Activated T-cell treated with anti-CD3 and anti-CD28 coated beads, Interleukin-2, amount 50 U/mL, for 48 hours (primary cell): ENCODE measurements around the gene SEMA4C.

Experiments
- DNase-seq, 2 experiments: peaks; one replicate each; pipeline ENCODE4 v3.0.0-alpha.2; 2020

Gene SEMA4C

GRCh38 chr2:96817882-96818281 is 52.0 kb downstream of the SEMA4C start:
- no peak for DNase-seq

DNA sequence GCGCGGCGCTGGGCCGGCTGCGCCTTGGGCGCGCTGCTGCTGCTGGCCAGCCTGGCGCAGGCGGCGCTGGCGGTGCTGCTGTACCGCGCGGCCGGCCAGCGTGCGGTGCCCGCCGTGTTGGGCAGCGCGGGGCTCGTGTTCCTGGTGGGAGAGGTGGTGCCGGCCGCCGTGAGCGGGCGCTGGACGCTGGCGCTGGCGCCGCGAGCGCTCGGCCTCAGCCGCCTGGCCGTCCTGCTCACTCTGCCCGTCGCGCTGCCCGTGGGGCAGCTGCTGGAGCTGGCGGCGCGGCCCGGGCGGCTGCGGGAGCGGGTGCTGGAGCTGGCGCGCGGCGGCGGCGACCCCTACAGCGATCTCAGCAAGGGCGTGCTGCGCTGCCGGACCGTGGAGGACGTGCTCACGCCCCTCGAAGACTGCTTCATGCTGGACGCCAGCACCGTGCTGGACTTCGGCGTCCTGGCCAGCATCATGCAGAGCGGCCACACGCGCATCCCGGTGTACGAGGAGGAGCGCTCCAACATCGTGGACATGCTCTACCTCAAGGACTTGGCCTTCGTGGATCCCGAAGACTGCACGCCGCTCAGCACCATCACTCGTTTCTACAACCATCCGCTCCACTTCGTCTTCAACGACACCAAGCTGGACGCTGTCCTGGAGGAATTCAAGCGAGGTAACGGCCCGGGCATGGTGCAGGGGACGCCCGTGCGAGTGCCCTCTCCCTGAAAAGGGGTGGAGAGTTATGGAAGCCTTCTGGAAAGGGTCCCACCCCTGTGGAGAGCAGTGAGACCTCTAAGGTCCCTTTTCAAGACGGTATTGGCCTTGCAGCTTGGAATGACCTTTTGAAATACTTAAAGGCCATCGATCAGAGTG is 52.8 kb downstream of the SEMA4C start:
- peak in 1 of 2 experiments; percentile 39 for DNase-seq

- peak; percentile 96 to 98 for DNase-seq
Measured at GRCh38 chr2:96816127-96816835, 53.6 kb downstream of the SEMA4C start, which contains the start of gene CNNM3. Gene CNNM3 (plus strand): TSS chr2:96816268. CDS start chr2:96816278, 10 bp downstream.

GRCh38 chr2:96815326-96816126 is 54.4 kb downstream of the SEMA4C start:
- no peak for DNase-seq

DNA sequence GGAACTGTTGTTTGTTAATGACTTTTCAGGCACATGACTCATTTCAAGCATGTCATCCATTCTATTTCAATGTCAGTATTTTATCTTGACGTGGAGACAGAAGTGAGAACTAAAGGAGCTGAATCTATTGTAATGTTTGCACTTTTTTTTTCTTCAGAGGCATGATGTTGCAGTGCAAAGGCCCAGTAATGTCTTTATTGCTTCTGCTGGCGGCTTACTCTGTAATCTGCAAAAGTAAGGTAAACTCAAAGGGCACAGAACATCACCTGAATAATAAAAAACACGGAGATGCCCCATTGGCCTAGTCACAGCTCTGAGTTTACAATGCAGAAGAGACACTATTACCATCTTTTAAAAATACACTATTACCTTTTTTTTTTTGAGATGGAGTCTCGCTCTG is 56.2 kb downstream of the SEMA4C start:
- no peak for DNase-seq

- DNase-seq = no peak
Measured at GRCh38 chr2:96811917-96812316, 58.0 kb downstream of the SEMA4C start.

- no peak for DNase-seq
Measured at GRCh38 chr2:96810783-96811192, 59.1 kb downstream of the SEMA4C start.

- DNase-seq = no peak
Measured at GRCh38 chr2:96809951-96810782, 59.7 kb downstream of the SEMA4C start.
